ENCODE results near the gene BICC1.

Gene BICC1

GRCh38 chr10:58512491-58513187, at the start of gene BICC1:
Gene BICC1, plus strand, starts transcription at chr10:58512872. Its CDS starts 272 bp downstream, at chr10:58513144.
- DNase-seq (ENCODE audit: low read depth) = no peak

- no peak for DNase-seq (ENCODE audit: low read depth)
These were observed 47.7 kb upstream of the BICC1 start for GRCh38 chr10:58464956-58465355.

GRCh38 chr10:58465629-58466028, 47.0 kb upstream of the BICC1 start:
- no peak for DNase-seq (ENCODE audit: low read depth)

- DNase-seq (ENCODE audit: low read depth) = no peak
These were observed 44.6 kb upstream of the BICC1 start for GRCh38 chr10:58467931-58468635.

- DNase-seq (ENCODE audit: low read depth) = no peak
These were observed 38.7 kb upstream of the BICC1 start for GRCh38 chr10:58473976-58474375.

GRCh38 chr10:58475322-58476277, 37.1 kb upstream of the BICC1 start:
- DNase-seq (ENCODE audit: low read depth) = no peak

- no peak for DNase-seq (ENCODE audit: low read depth)
These were observed 35.5 kb upstream of the BICC1 start for GRCh38 chr10:58477122-58477521.

GRCh38 chr10:58477902-58478301, 34.8 kb upstream of the BICC1 start:
- no peak for DNase-seq (ENCODE audit: low read depth)

- no peak for DNase-seq (ENCODE audit: low read depth)
These were observed 33.6 kb upstream of the BICC1 start for GRCh38 chr10:58479045-58479444.

- no peak for DNase-seq (ENCODE audit: low read depth)
These were observed 32.4 kb upstream of the BICC1 start for GRCh38 chr10:58480321-58480720.

- DNase-seq (ENCODE audit: low read depth) = no peak
These were observed 31.0 kb upstream of the BICC1 start for GRCh38 chr10:58481569-58482109.

- no peak for DNase-seq (ENCODE audit: low read depth)
These were observed 25.9 kb upstream of the BICC1 start for GRCh38 chr10:58486821-58487220.

GRCh38 chr10:58488921-58489320, 23.8 kb upstream of the BICC1 start:
- DNase-seq (ENCODE audit: low read depth) = no peak

GRCh38 chr10:58502956-58503355, 9.7 kb upstream of the BICC1 start:
- no peak for DNase-seq (ENCODE audit: low read depth)

GRCh38 chr10:58508316-58508715, 4.4 kb upstream of the BICC1 start:
- no peak for DNase-seq (ENCODE audit: low read depth)

- no peak for DNase-seq (ENCODE audit: low read depth)
These were observed 744 bp upstream of the BICC1 start for GRCh38 chr10:58511765-58512490.

- DNase-seq (ENCODE audit: low read depth) = no peak
These were observed 777 bp downstream of the BICC1 start for GRCh38 chr10:58513188-58514110.

GRCh38 chr10:58514111-58514770, 1.6 kb downstream of the BICC1 start:
- DNase-seq (ENCODE audit: low read depth) = no peak

- no peak for DNase-seq (ENCODE audit: low read depth)
These were observed 2.7 kb downstream of the BICC1 start for GRCh38 chr10:58515291-58515941.

Measured in activated T-cell treated with anti-CD3 and anti-CD28 coated beads for 1 hour (primary cell).